HepG2 (cell line): Measurements from ENCODE around the gene MEX3B.

ENCODE experiments used
- GTF2F1 ChIP-seq: fragments of 150-350 bp; IDR thresholded peaks from 2 replicates; pipeline ENCODE4 v1.6.1; 2014; ENCODE audit warnings: low read length
- LBX2 ChIP-seq: sonication (generic); formaldehyde crosslinking; IDR thresholded peaks from 2 replicates; pipeline ENCODE4 v1.5.0; 2020; ENCODE audit warnings: missing genetic modification reagents, mild to moderate bottlenecking, borderline replicate concordance
- POLR2A ChIP-seq, 2 experiments: IDR thresholded peaks; 2 replicates each; pipeline ENCODE4 v1.6.1; 2011; ENCODE audit warnings: low read depth in 2 of 2, low read length in 2 of 2, mild to moderate bottlenecking in 1 of 2, moderate library complexity in 1 of 2; ENCODE audit not compliant: insufficient read depth in 1 of 2
- SIX1 ChIP-seq: sonication (generic); formaldehyde crosslinking; IDR thresholded peaks from 2 replicates; pipeline ENCODE4 v1.4.0; 2020; ENCODE audit warnings: missing genetic modification reagents, borderline replicate concordance
- ZNF331 ChIP-seq: sonication (generic); formaldehyde crosslinking; IDR thresholded peaks from 2 replicates; pipeline ENCODE4 v1.4.0; 2020; ENCODE audit warnings: missing genetic modification reagents
- TF ChIP-seq, protein P1 (sequence below): sonication (generic); formaldehyde crosslinking; IDR thresholded peaks from 2 replicates; pipeline ENCODE4 v1.5.0; 2020; ENCODE audit warnings: mild to moderate bottlenecking, missing genetic modification reagents, moderate library complexity

DNA sequence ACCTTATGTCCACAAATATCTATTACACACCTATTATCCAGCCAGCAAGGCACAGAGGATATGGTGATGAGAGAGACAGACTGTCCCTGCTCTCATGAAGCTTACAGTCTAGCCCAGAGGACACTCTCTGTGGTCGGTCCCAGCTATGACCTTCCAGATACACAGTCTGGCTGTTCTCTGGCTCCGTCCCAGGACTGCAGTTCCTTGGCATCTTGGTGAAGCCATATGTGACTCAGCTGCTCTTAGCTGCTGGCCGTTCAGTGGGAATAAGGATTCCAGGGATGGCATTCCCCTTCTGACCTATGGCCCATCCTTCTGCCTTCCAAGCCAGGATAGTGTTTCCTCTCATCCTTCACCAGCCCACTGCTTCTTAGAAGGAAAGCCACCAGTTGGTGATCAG is 30.8 kb downstream of the MEX3B start:
- TF ChIP-seq POLR2A (IDR thresholded peaks at IDR 0.05; ENCODE audit: insufficient read depth in 1 of 2, low read depth in 2 of 2, low read length in 2 of 2) = no peak
- TF ChIP-seq ZNF331 (CRISPR knock-in tag) = no peak
- TF ChIP-seq SIX1 (CRISPR knock-in tag) = no peak
- TF ChIP-seq, protein P1, sequence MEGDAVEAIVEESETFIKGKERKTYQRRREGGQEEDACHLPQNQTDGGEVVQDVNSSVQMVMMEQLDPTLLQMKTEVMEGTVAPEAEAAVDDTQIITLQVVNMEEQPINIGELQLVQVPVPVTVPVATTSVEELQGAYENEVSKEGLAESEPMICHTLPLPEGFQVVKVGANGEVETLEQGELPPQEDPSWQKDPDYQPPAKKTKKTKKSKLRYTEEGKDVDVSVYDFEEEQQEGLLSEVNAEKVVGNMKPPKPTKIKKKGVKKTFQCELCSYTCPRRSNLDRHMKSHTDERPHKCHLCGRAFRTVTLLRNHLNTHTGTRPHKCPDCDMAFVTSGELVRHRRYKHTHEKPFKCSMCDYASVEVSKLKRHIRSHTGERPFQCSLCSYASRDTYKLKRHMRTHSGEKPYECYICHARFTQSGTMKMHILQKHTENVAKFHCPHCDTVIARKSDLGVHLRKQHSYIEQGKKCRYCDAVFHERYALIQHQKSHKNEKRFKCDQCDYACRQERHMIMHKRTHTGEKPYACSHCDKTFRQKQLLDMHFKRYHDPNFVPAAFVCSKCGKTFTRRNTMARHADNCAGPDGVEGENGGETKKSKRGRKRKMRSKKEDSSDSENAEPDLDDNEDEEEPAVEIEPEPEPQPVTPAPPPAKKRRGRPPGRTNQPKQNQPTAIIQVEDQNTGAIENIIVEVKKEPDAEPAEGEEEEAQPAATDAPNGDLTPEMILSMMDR (CRISPR knock-in tag) = no peak
- TF ChIP-seq LBX2 = no peak
- no peak for TF ChIP-seq GTF2F1
